ENCODE data around the gene KCNS1. TPM values are rescaled to one million over a fixed set of nuclear protein-coding genes. Genes with fewer than 3 reads are reported as not detected.

The KCNS1 gene
- total and polyA plus RNA-seq, 3 donors from 2014 or later = 2.1 to 7.7 (median 4.6) TPM

GRCh38 chr20:45111285-45111684, 10.4 kb upstream of the KCNS1 start:
- WGBS, 2 donors = 85 to 89% methylated on average over 11 of the region's 11 CpGs
- TF ChIP-seq CTCF (IDR thresholded peaks at IDR 0.05) (no peak), POLR2A (IDR thresholded peaks at IDR 0.05) (no peak)

GRCh38 chr20:45110301-45110700, 9.4 kb upstream of the KCNS1 start:
- no peaks in the 10 kb centered on the region for H3K27me3 ChIP-seq
- H3K9me3 ChIP-seq = no peaks in the 10 kb centered on the region
- 69 to 91% methylated on average over 3 to 11 of the region's 11 CpGs for WGBS, 2 donors
- H3K36me3 ChIP-seq (ENCODE audit: low read depth, missing control alignments) = no peaks in the 10 kb centered on the region
- no peaks in the 10 kb centered on the region for H3K4me1 ChIP-seq
- TF ChIP-seq CTCF (IDR thresholded peaks at IDR 0.05) (no peak), POLR2A (IDR thresholded peaks at IDR 0.05) (no peak)
- no peak overlapping the region for H3K27ac ChIP-seq
- DNase-seq = no peak
- no peak overlapping the region for H3K4me3 ChIP-seq
- intact Hi-C loops (cut with DNase I; ENCODE audit: low total_unique reads) = no loop called here

More at GRCh38 chr20:45111285-45111684, 10.4 kb upstream of the KCNS1 start:
- H3K9me3 ChIP-seq = no peaks in the 10 kb centered on the region
- no peak overlapping the region for H3K27ac ChIP-seq
- H3K4me3 ChIP-seq = no peak overlapping the region
- no peaks in the 10 kb centered on the region for H3K27me3 ChIP-seq
- no peaks in the 10 kb centered on the region for H3K36me3 ChIP-seq (ENCODE audit: low read depth, missing control alignments)
- intact Hi-C loops (cut with DNase I; ENCODE audit: low total_unique reads) = no loop called here
- H3K4me1 ChIP-seq = no peaks in the 10 kb centered on the region
- no peak for DNase-seq

- DNase-seq = no peak
- no peaks in the 10 kb centered on the region for H3K36me3 ChIP-seq (ENCODE audit: low read depth, missing control alignments)
- H3K27me3 ChIP-seq = no peaks in the 10 kb centered on the region
- TF ChIP-seq POLR2A (IDR thresholded peaks at IDR 0.05) (no peak), CTCF (IDR thresholded peaks at IDR 0.05) (no peak)
- WGBS, 2 donors = 78 to 85% methylated on average over 8 of the region's 8 CpGs
- no peak overlapping the region for H3K27ac ChIP-seq
- no peaks in the 10 kb centered on the region for H3K4me1 ChIP-seq
- H3K9me3 ChIP-seq = no peaks in the 10 kb centered on the region
- intact Hi-C loops (cut with DNase I; ENCODE audit: low total_unique reads) = no loop called here
- H3K4me3 ChIP-seq = no peak overlapping the region
These were observed 8.7 kb upstream of the KCNS1 start for GRCh38 chr20:45109634-45110033.

GRCh38 chr20:45105317-45105716, 4.4 kb upstream of the KCNS1 start:
- H3K36me3 ChIP-seq (ENCODE audit: low read depth, missing control alignments) = no peaks in the 10 kb centered on the region
- intact Hi-C loops (cut with DNase I; ENCODE audit: low total_unique reads) = no loop called here

More at GRCh38 chr20:45105317-45105716, 4.4 kb upstream of the KCNS1 start:
- no peak for DNase-seq
- H3K27ac ChIP-seq = no peak overlapping the region
- WGBS, 2 donors = 85 to 90% methylated on average over 2 of the region's 2 CpGs
- H3K4me1 ChIP-seq = no peaks in the 10 kb centered on the region
- TF ChIP-seq POLR2A (IDR thresholded peaks at IDR 0.05) (no peak), CTCF (IDR thresholded peaks at IDR 0.05) (no peak)
- H3K4me3 ChIP-seq = no peak overlapping the region
- H3K9me3 ChIP-seq = no peaks in the 10 kb centered on the region
- no peaks in the 10 kb centered on the region for H3K27me3 ChIP-seq
